Vagina (tissue), 2 donors: ENCODE measurements around the gene CCNE1. TPM values are rescaled to one million over a fixed set of nuclear protein-coding genes. Genes with fewer than 3 reads are reported as not detected.

ENCODE experiments used
- DNase-seq, 2 donors: peaks; one replicate each; pipeline ENCODE4 v3.0.0-alpha.2; 2017; ENCODE audit errors: extremely low spot score in 2 of 2
- H3K27ac ChIP-seq: fragments of 200-600 bp; sonication (generic); one replicate; pipeline ENCODE4 v1.5.1; 2019
- H3K27me3 ChIP-seq: fragments of 200-600 bp; sonication (generic); one replicate; pipeline ENCODE4 v1.5.1; 2019
- H3K36me3 ChIP-seq, 2 donors: fragments of 200-600 bp; sonication (generic); one replicate each; pipeline ENCODE4 v1.5.1; 2017 to 2019
- H3K4me1 ChIP-seq: fragments of 200-600 bp; sonication (generic); one replicate; pipeline ENCODE4 v1.5.1; 2019
- H3K4me3 ChIP-seq, 2 donors: fragments of 200-600 bp; sonication (generic); 1 replicate in 1 of 2; 2 replicates in 1 of 2; pipeline ENCODE4 v1.5.1; 2016 to 2019
- H3K9me3 ChIP-seq: fragments of 200-600 bp; sonication (generic); one replicate; pipeline ENCODE4 v1.5.1; 2019
- POLR2A ChIP-seq, 2 donors: fragments of 450-650 bp; IDR thresholded peaks; one replicate each; pipeline ENCODE4 v1.6.1; 2017; ENCODE audit warnings: antibody characterized with exemption in 2 of 2, mild to moderate bottlenecking in 2 of 2, moderate library complexity in 2 of 2
- POLR2AphosphoS5 ChIP-seq, 2 donors: sonication (generic); formaldehyde crosslinking; IDR thresholded peaks; one replicate each; pipeline ENCODE4 v1.9.0; 2017; ENCODE audit warnings: antibody characterized with exemption in 2 of 2, mild to moderate bottlenecking in 2 of 2, low read depth in 1 of 2; ENCODE audit not compliant: insufficient read depth in 1 of 2
- intact Hi-C: fragments of 100-400 bp; cut with DNase I; formaldehyde crosslinking; loops from one replicate; pipeline ENCODE4 v1.15.1; 2023
- total RNA-seq: library from RNA; depleted of rRNA; stranded (reverse); fragments of >200 nt; gene quantifications from one replicate; pipeline ENCODE4 v1.2.3, GENCODE V29; 2016
- TF ChIP-seq, protein P1 (sequence below), 3 experiments: fragments of 450-650 bp in 2 of 3; fragments of 200-600 bp in 1 of 3; sonication (generic) in 1 of 3; IDR thresholded peaks; one replicate each; pipeline ENCODE4 v1.5.1; 2017 to 2019; ENCODE audit warnings: antibody characterized with exemption in 3 of 3, mild to moderate bottlenecking in 2 of 3, moderate library complexity in 2 of 3

CCNE1 gene
- total RNA-seq, 1 donor from 2014 or later: 3.2 TPM

DNA sequence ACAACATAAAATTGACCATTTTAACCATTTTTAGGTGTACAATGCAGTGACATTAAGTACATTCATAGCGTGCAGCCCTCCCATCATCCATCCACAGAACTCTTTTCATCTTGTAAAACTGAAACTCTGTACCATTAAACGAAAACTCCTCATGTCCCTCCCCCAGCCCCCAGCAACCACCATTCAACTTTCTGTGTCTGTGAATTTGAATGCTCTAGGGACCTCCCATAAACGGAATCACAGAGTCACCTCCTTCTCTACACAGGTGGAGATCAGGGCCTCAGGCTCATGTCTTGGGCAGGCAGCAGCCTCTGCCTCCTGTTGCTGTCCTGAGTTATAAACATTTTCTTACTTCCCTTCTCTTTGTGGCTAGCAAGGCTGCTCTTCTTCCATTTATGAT is 7.3 kb upstream of the CCNE1 start:
- Histone ChIP-seq H3K36me3 (no peaks in the 10 kb centered on the region), H3K4me1 (no peaks in the 10 kb centered on the region), H3K27ac (no peak overlapping the region), H3K4me3 (no peak overlapping the region), H3K27me3 (no peaks in the 10 kb centered on the region), H3K9me3 (no peaks in the 10 kb centered on the region)
- TF ChIP-seq, protein P1, sequence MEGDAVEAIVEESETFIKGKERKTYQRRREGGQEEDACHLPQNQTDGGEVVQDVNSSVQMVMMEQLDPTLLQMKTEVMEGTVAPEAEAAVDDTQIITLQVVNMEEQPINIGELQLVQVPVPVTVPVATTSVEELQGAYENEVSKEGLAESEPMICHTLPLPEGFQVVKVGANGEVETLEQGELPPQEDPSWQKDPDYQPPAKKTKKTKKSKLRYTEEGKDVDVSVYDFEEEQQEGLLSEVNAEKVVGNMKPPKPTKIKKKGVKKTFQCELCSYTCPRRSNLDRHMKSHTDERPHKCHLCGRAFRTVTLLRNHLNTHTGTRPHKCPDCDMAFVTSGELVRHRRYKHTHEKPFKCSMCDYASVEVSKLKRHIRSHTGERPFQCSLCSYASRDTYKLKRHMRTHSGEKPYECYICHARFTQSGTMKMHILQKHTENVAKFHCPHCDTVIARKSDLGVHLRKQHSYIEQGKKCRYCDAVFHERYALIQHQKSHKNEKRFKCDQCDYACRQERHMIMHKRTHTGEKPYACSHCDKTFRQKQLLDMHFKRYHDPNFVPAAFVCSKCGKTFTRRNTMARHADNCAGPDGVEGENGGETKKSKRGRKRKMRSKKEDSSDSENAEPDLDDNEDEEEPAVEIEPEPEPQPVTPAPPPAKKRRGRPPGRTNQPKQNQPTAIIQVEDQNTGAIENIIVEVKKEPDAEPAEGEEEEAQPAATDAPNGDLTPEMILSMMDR (IDR thresholded peaks at IDR 0.05): no peak
- TF ChIP-seq POLR2A (IDR thresholded peaks at IDR 0.05): no peak
- TF ChIP-seq POLR2AphosphoS5 (IDR thresholded peaks at IDR 0.05; ENCODE audit: insufficient read depth in 1 of 2, low read depth in 1 of 2): no peak
- intact Hi-C loops: no loop called here
- DNase-seq: no peak

DNA sequence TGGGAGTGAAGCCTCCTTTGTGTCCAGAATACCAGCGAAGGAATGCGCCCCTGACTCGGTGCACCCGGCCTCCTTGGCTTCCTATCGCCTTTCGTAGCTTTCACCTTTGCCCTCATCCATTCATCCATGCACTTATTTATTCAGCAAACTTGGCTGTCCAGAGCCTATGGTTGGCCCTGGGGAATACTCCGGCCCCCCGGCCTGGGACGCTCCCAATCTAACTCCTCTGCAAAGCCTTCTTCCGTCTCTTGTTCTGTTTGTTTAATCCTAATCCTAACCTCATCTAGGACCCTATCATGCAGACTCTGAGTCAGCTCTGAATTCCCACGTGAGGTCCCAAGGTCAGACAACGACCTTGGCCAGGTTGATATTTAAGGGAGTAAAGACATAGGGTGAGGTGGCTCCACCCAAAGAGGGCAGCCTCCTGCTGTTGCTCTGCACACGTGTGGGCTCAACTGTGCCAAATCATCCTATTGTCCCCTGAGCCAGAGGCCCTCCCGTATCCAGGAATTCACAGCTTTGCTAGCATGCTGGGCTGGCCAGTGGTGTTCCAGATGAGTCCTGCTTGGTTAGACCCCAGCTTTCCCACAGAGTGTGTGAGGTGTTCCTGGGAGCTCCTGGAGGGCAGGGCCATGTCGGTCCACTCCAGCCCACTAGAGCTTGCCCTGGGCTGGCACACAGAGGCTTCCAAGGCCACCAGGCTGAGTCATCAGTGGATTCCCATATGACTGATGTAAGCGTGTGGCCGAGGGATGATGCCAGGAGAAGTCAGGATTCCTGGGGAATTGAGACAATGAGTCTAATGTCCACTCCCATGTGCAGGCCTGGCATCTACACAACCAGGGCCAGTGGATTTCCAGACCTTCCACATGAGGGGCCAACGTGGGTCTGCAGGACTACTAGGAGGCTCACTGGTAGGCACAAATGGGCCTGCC is 6.5 kb upstream of the CCNE1 start:
- TF ChIP-seq, protein P1 (IDR thresholded peaks at IDR 0.05): no peak
- TF ChIP-seq POLR2AphosphoS5 (IDR thresholded peaks at IDR 0.05; ENCODE audit: insufficient read depth in 1 of 2, low read depth in 1 of 2) (no peak), POLR2A (IDR thresholded peaks at IDR 0.05) (no peak)
- intact Hi-C loops: no loop called here
- DNase-seq: no peak

DNA sequence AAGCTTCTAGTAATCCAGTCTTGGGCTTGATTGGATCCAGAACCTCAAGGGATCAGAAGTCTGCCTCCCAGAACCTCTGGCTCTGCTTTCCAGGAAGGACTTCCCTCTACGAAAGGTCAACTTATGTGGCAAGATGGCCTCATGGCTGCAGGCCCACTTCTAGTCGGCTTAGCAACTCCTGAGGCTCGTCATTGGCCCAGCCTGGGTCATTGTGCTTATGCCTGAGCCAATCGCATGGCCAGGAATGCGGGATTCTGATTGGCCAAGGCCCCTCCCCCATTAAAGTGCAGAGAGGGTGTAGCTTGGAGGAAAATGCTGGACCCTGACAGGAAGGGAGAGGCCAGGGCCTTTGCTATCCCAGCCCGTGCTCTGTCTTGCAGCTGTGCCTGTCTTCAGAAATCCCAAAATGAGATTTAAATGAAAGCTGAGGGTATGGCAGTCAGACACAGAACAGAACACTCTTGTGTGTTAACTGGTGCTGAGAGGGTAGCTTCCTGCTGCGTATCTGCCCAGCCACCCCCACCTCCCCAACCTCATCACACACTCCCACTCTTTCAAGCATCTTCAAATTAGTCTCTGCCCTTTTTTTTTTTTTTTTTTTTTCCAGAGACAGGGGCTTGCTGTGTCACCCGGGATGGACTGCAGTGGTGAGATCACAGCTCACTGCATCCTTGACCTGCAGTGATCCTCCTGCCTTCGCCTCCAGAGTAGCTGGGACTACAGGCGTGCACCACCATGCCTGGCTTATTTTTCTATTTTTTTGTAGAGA is 5.5 kb upstream of the CCNE1 start:
- Histone ChIP-seq H3K4me3 (no peak overlapping the region), H3K27ac (no peak overlapping the region), H3K36me3 (no peaks in the 10 kb centered on the region), H3K4me1 (peaks cover 6% of the 10 kb centered on the region), H3K27me3 (no peaks in the 10 kb centered on the region), H3K9me3 (no peaks in the 10 kb centered on the region)
- TF ChIP-seq, protein P1 (IDR thresholded peaks at IDR 0.05): no peak
- TF ChIP-seq POLR2AphosphoS5 (IDR thresholded peaks at IDR 0.05; ENCODE audit: insufficient read depth in 1 of 2, low read depth in 1 of 2) (no peak), POLR2A (IDR thresholded peaks at IDR 0.05) (no peak)
- intact Hi-C loops: no loop called here
- no peak for DNase-seq

More for the DNA sequence above, 6.5 kb upstream of the CCNE1 start:
- Histone ChIP-seq H3K4me3 (no peak overlapping the region), H3K4me1 (no peaks in the 10 kb centered on the region), H3K9me3 (no peaks in the 10 kb centered on the region), H3K36me3 (no peaks in the 10 kb centered on the region), H3K27ac (no peak overlapping the region), H3K27me3 (no peaks in the 10 kb centered on the region)

DNA sequence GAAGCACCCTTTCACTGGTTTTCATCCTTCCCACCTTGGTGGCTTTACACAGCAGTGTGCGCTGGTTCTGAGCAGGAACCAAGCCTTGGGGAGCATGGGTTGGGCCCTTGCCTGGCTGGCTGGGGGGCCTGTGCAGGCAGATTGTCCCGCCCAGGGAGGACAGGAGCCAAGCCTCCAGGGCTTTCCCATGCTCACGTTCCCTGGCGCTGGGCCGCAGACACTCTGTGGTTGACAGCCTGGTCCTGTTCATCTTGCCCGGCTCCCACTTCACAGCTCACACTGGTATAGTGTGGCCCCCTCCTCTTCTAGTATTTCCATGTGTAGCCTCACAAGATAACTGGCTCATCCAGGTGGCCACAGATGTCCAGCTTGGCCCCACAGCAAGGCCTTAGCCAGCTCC is 4.6 kb upstream of the CCNE1 start:
- no peaks in the 10 kb centered on the region for H3K27me3 ChIP-seq
- no peak for TF ChIP-seq POLR2AphosphoS5 (IDR thresholded peaks at IDR 0.05; ENCODE audit: insufficient read depth in 1 of 2, low read depth in 1 of 2)
- TF ChIP-seq, protein P1 (IDR thresholded peaks at IDR 0.05): no peak
- TF ChIP-seq POLR2A (IDR thresholded peaks at IDR 0.05): no peak
- no peak for DNase-seq
- intact Hi-C loops: no loop called here
- no peak overlapping the region for H3K27ac ChIP-seq
- H3K4me3 ChIP-seq: no peak overlapping the region
- no peaks in the 10 kb centered on the region for H3K36me3 ChIP-seq
- no peaks in the 10 kb centered on the region for H3K9me3 ChIP-seq
- H3K4me1 ChIP-seq: peaks cover 6% of the 10 kb centered on the region
